Activated CD4-positive, CD25-positive, alpha-beta regulatory T cell (primary cell): ENCODE data around the gene GPATCH1.
A peak's percentile ranks its signal among the peaks of the same experiment; 100 is the strongest.

ENCODE experiments used
- DNase-seq, 4 experiments: peaks; one replicate each; lab custom pipeline; 2025; lab: John Stamatoyannopoulos, UW

The GPATCH1 gene

GRCh38 chr19:33063356-33063752, 17.6 kb upstream of the GPATCH1 start:
- DNase-seq: no peak

GRCh38 chr19:33063753-33064457, 17.1 kb upstream of the GPATCH1 start:
- DNase-seq: no peak

- no peak for DNase-seq
Measured at GRCh38 chr19:33064458-33064791, 16.6 kb upstream of the GPATCH1 start.

- peak in 2 of 4 experiments; percentile 5 to 11 for DNase-seq
Measured at GRCh38 chr19:33064792-33065550, 16.0 kb upstream of the GPATCH1 start, which contains the start of gene RHPN2. Gene RHPN2, minus strand, starts transcription at chr19:33064888. Its CDS starts 36 bp downstream, at chr19:33064852.

GRCh38 chr19:33066543-33066942, 14.4 kb upstream of the GPATCH1 start:
- DNase-seq: no peak

- DNase-seq: no peak
Measured at GRCh38 chr19:33067121-33067520, 13.9 kb upstream of the GPATCH1 start.

- no peak for DNase-seq
Measured at GRCh38 chr19:33071887-33072286, 9.1 kb upstream of the GPATCH1 start.

GRCh38 chr19:33075519-33075918, 5.5 kb upstream of the GPATCH1 start:
- DNase-seq: no peak

- DNase-seq: no peak
Measured at GRCh38 chr19:33085570-33086128, 4.7 kb downstream of the GPATCH1 start.

- DNase-seq: no peak
Measured at GRCh38 chr19:33086955-33087354, 6.0 kb downstream of the GPATCH1 start.

- DNase-seq: no peak
Measured at GRCh38 chr19:33089010-33089409, 8.0 kb downstream of the GPATCH1 start.

GRCh38 chr19:33090179-33090578, 9.2 kb downstream of the GPATCH1 start:
- DNase-seq: no peak

- no peak for DNase-seq
Measured at GRCh38 chr19:33093420-33094210, 12.6 kb downstream of the GPATCH1 start.

GRCh38 chr19:33094436-33095067, 13.6 kb downstream of the GPATCH1 start:
- DNase-seq: no peak

- no peak for DNase-seq
Measured at GRCh38 chr19:33096005-33096404, 15.0 kb downstream of the GPATCH1 start.

- no peak for DNase-seq
Measured at GRCh38 chr19:33098055-33098534, 17.1 kb downstream of the GPATCH1 start.

GRCh38 chr19:33100894-33101644, 20.1 kb downstream of the GPATCH1 start:
- no peak for DNase-seq

- no peak for DNase-seq
Measured at GRCh38 chr19:33102893-33103292, 21.9 kb downstream of the GPATCH1 start.

- no peak for DNase-seq
Measured at GRCh38 chr19:33108161-33108560, 27.2 kb downstream of the GPATCH1 start.

GRCh38 chr19:33110137-33110910, 29.3 kb downstream of the GPATCH1 start:
- no peak for DNase-seq
